HepG2 (cell line): ENCODE results near the gene NME4. TPM values are rescaled to one million over a fixed set of nuclear protein-coding genes. Genes with fewer than 3 reads are reported as not detected.

Experiments
- CCDC6 ChIP-seq: sonication (generic); formaldehyde crosslinking; IDR thresholded peaks from 2 replicates; pipeline ENCODE4 v1.8.1; 2022; ENCODE audit warnings: mild to moderate bottlenecking, missing genetic modification reagents, moderate library complexity
- FOXJ3 ChIP-seq: sonication (generic); formaldehyde crosslinking; IDR thresholded peaks from 2 replicates; pipeline ENCODE4 v1.4.0; 2020; ENCODE audit warnings: missing genetic modification reagents, mild to moderate bottlenecking, borderline replicate concordance
- GABPA ChIP-seq, 2 experiments: IDR thresholded peaks; 2 replicates each; pipeline ENCODE4 v1.6.1; 2011 to 2016; ENCODE audit warnings: low read depth in 2 of 2, low read length in 1 of 2, missing biosample characterization in 1 of 2, missing genetic modification characterization in 1 of 2
- HNF4G ChIP-seq, 2 experiments: sonication (generic) in 1 of 2; formaldehyde crosslinking in 1 of 2; IDR thresholded peaks; 2 replicates each; pipeline versions ENCODE4 v1.4.0 to v1.6.1; 2011 to 2020; ENCODE audit warnings: borderline replicate concordance in 2 of 2, low read depth in 2 of 2, mild to moderate bottlenecking in 2 of 2, low read length in 1 of 2, missing genetic modification reagents in 1 of 2, moderate library complexity in 1 of 2
- KDM3A ChIP-seq: IDR thresholded peaks from 2 replicates; pipeline ENCODE4 v1.6.1; 2018; ENCODE audit warnings: low read depth, missing compliant biosample characterization
- PAX8 ChIP-seq: sonication (generic); formaldehyde crosslinking; IDR thresholded peaks from 2 replicates; pipeline ENCODE4 v1.8.0; 2022; ENCODE audit warnings: mild to moderate bottlenecking, missing genetic modification reagents, borderline replicate concordance
- PRDM15 ChIP-seq: sonication (generic); formaldehyde crosslinking; IDR thresholded peaks from 2 replicates; pipeline ENCODE4 v1.4.0; 2020; ENCODE audit warnings: missing genetic modification reagents
- RAD21 ChIP-seq: fragments of 450-650 bp; formaldehyde crosslinking; IDR thresholded peaks from 2 replicates; pipeline ENCODE4 v1.5.0; 2020; ENCODE audit warnings: mild to moderate bottlenecking
- REXO4 ChIP-seq: sonication (generic); formaldehyde crosslinking; IDR thresholded peaks from 2 replicates; pipeline ENCODE4 v1.8.0; 2022; ENCODE audit warnings: missing genetic modification reagents, mild to moderate bottlenecking, borderline replicate concordance
- SMAD9 ChIP-seq: sonication (generic); formaldehyde crosslinking; IDR thresholded peaks from 2 replicates; pipeline ENCODE4 v1.5.1; 2020; ENCODE audit warnings: mild to moderate bottlenecking, missing genetic modification reagents
- TFDP2 ChIP-seq: sonication (generic); formaldehyde crosslinking; IDR thresholded peaks from 2 replicates; pipeline ENCODE4 v1.4.0; 2020; ENCODE audit warnings: missing genetic modification reagents
- ZFP62 ChIP-seq: sonication (generic); formaldehyde crosslinking; IDR thresholded peaks from 2 replicates; pipeline ENCODE4 v1.4.0; 2020; ENCODE audit warnings: missing genetic modification reagents
- ZHX1 ChIP-seq: sonication (generic); formaldehyde crosslinking; IDR thresholded peaks from 2 replicates; pipeline ENCODE4 v1.8.1; 2022; ENCODE audit warnings: low read depth, mild to moderate bottlenecking, missing genetic modification reagents
- ZKSCAN5 ChIP-seq: sonication (generic); formaldehyde crosslinking; IDR thresholded peaks from 2 replicates; pipeline ENCODE4 v1.5.1; 2020; ENCODE audit warnings: mild to moderate bottlenecking, missing genetic modification reagents
- ZNF263 ChIP-seq: sonication (generic); formaldehyde crosslinking; IDR thresholded peaks from 2 replicates; pipeline ENCODE4 v1.4.0; 2020; ENCODE audit warnings: missing genetic modification reagents
- ZNF382 ChIP-seq: sonication (generic); formaldehyde crosslinking; IDR thresholded peaks from 2 replicates; pipeline ENCODE4 v1.5.0; 2020; ENCODE audit warnings: missing genetic modification reagents, mild to moderate bottlenecking, borderline replicate concordance
- ZNF614 ChIP-seq: IDR thresholded peaks from 2 replicates; pipeline ENCODE4 v1.6.1; 2018; ENCODE audit warnings: missing biosample characterization, missing genetic modification reagents, inconsistent platforms, borderline replicate concordance
- polyA plus RNA-seq, 8 experiments: library from polyadenylated mRNA; depleted of rRNA in 3 of 8; stranded (reverse) in 7 of 8; unstranded in 1 of 8; fragments of >200 nt; fragmentation: Illumina TruSeq in 4 of 8; extraction: Trizol in 4 of 8; gene quantifications; 2 replicates each; pipeline versions ENCODE4 v1.2.1 to v1.2.3, GENCODE V29; 2011 to 2016; ENCODE audit warnings: low read depth in 4 of 8, missing spikeins in 1 of 8, mixed read lengths in 1 of 8; ENCODE audit not compliant: insufficient read depth in 1 of 8
- total RNA-seq, 5 experiments: library from RNA; depleted of rRNA; stranded (reverse); fragments of >200 nt; fragmentation: Illumina TruSeq; extraction: Trizol; gene quantifications; 2 replicates each; pipeline ENCODE4 v1.2.3, GENCODE V29; 2016; ENCODE audit warnings: low read depth in 1 of 5
- TF ChIP-seq, protein P1 (sequence below): sonication (generic); formaldehyde crosslinking; IDR thresholded peaks from 2 replicates; pipeline ENCODE4 v1.8.0; 2022; ENCODE audit warnings: mild to moderate bottlenecking, missing genetic modification reagents, borderline replicate concordance

Gene NME4
- total and polyA plus RNA-seq, 2 of the 13 experiments (the other 11 are each of a cell fraction or from before 2014, with no cell fraction given), result 121 to 263 TPM

GRCh38 chr16:405548-406506, 8.8 kb downstream of the NME4 start (continued):
- TF ChIP-seq, protein P1, sequence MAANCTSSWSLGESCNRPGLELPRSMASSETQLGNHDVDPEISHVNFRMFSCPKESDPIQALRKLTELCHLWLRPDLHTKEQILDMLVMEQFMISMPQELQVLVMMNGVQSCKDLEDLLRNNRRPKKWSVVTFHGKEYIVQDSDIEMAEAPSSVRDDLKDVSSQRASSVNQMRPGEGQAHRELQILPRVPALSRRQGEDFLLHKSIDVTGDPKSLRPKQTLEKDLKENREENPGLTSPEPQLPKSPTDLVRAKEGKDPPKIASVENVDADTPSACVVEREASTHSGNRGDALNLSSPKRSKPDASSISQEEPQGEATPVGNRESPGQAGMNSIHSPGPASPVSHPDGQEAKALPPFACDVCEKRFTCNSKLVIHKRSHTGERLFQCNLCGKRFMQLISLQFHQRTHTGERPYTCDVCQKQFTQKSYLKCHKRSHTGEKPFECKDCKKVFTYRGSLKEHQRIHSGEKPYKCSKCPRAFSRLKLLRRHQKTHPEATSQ, result no peak; the same call in 1 of the 2 replicates
- no peak for TF ChIP-seq GABPA (IDR thresholded peaks at IDR 0.05; ENCODE audit: low read depth, low read length)
- peak; percentile 36; the same call in 1 of the 2 replicates for TF ChIP-seq GABPA (CRISPR knock-in tag; IDR thresholded peaks at IDR 0.05; ENCODE audit: low read depth)
- TF ChIP-seq REXO4 (CRISPR knock-in tag), result no peak
- TF ChIP-seq ZNF614, result peak; percentile 76; the same call in 1 of the 2 replicates
- peak; percentile 32; the same call in 1 of the 2 replicates for TF ChIP-seq FOXJ3
- TF ChIP-seq ZNF382, result no peak
- TF ChIP-seq RAD21 (CRISPR knock-in tag), result peak; percentile 9; the same call in 1 of the 2 replicates
- no peak for TF ChIP-seq PAX8 (CRISPR knock-in tag)
- TF ChIP-seq KDM3A (CRISPR knock-in tag), result no peak
- TF ChIP-seq PRDM15 (CRISPR knock-in tag), result no peak
- no peak for TF ChIP-seq ZKSCAN5 (CRISPR knock-in tag)
- peak; percentile 63; the same call in 1 of the 2 replicates for TF ChIP-seq ZHX1
- peak; percentile 67; the same call in 1 of the 2 replicates for TF ChIP-seq HNF4G (IDR thresholded peaks at IDR 0.05; ENCODE audit: borderline replicate concordance, low read depth, low read length)
- TF ChIP-seq HNF4G (CRISPR knock-in tag; IDR thresholded peaks at IDR 0.05; ENCODE audit: borderline replicate concordance, low read depth), result no peak
- TF ChIP-seq CCDC6 (CRISPR knock-in tag), result peak; percentile 63; the same call in 1 of the 2 replicates
- no peak for TF ChIP-seq ZFP62 (CRISPR knock-in tag)
- TF ChIP-seq TFDP2, result peak; percentile 61
- TF ChIP-seq SMAD9 (CRISPR knock-in tag), result no peak
- peak; percentile 100 for TF ChIP-seq ZNF263 (CRISPR knock-in tag)
